Vagina (tissue), 2 donors: Measurements from ENCODE around the gene LIPT2. TPM values are rescaled to one million over a fixed set of nuclear protein-coding genes. Genes with fewer than 3 reads are reported as not detected.
A peak's percentile ranks its signal among the peaks of the same experiment; 100 is the strongest.

Experiments used
- DNase-seq, 2 donors: peaks; one replicate each; pipeline ENCODE4 v3.0.0-alpha.2; 2017; ENCODE audit errors: extremely low spot score in 2 of 2
- H3K27ac ChIP-seq: fragments of 200-600 bp; sonication (generic); one replicate; pipeline ENCODE4 v1.5.1; 2019
- H3K27me3 ChIP-seq: fragments of 200-600 bp; sonication (generic); one replicate; pipeline ENCODE4 v1.5.1; 2019
- H3K36me3 ChIP-seq, 2 donors: fragments of 200-600 bp; sonication (generic); one replicate each; pipeline ENCODE4 v1.5.1; 2017 to 2019
- H3K4me1 ChIP-seq: fragments of 200-600 bp; sonication (generic); one replicate; pipeline ENCODE4 v1.5.1; 2019
- H3K4me3 ChIP-seq, 2 donors: fragments of 200-600 bp; sonication (generic); 1 replicate in 1 of 2; 2 replicates in 1 of 2; pipeline ENCODE4 v1.5.1; 2016 to 2019
- H3K9me3 ChIP-seq: fragments of 200-600 bp; sonication (generic); one replicate; pipeline ENCODE4 v1.5.1; 2019
- CTCF ChIP-seq, 3 experiments: fragments of 450-650 bp in 2 of 3; fragments of 200-600 bp in 1 of 3; sonication (generic) in 1 of 3; IDR thresholded peaks; one replicate each; pipeline ENCODE4 v1.5.1; 2017 to 2019; ENCODE audit warnings: antibody characterized with exemption in 3 of 3, mild to moderate bottlenecking in 2 of 3, moderate library complexity in 2 of 3
- POLR2A ChIP-seq, 2 donors: fragments of 450-650 bp; IDR thresholded peaks; one replicate each; pipeline ENCODE4 v1.6.1; 2017; ENCODE audit warnings: antibody characterized with exemption in 2 of 2, mild to moderate bottlenecking in 2 of 2, moderate library complexity in 2 of 2
- POLR2AphosphoS5 ChIP-seq, 2 donors: sonication (generic); formaldehyde crosslinking; IDR thresholded peaks; one replicate each; pipeline ENCODE4 v1.9.0; 2017; ENCODE audit warnings: antibody characterized with exemption in 2 of 2, mild to moderate bottlenecking in 2 of 2, low read depth in 1 of 2; ENCODE audit not compliant: insufficient read depth in 1 of 2
- intact Hi-C: fragments of 100-400 bp; cut with DNase I; formaldehyde crosslinking; loops from one replicate; pipeline ENCODE4 v1.15.1; 2023
- total RNA-seq: library from RNA; depleted of rRNA; stranded (reverse); fragments of >200 nt; gene quantifications from one replicate; pipeline ENCODE4 v1.2.3, GENCODE V29; 2016

Gene LIPT2
- 3.9 TPM for total RNA-seq

GRCh38 chr11:74492974-74493790 lies at the start of gene LIPT2:
Gene LIPT2, minus strand, starts transcription at chr11:74493724. Its CDS starts 21 bp downstream, at chr11:74493703.
- peak in 1 of 3 experiments; percentile 24 for TF ChIP-seq CTCF (IDR thresholded peaks at IDR 0.05)
- peak; percentile 50 to 84 for TF ChIP-seq POLR2AphosphoS5 (IDR thresholded peaks at IDR 0.05; ENCODE audit: insufficient read depth in 1 of 2, low read depth in 1 of 2)
- TF ChIP-seq POLR2A (IDR thresholded peaks at IDR 0.05), result peak in 1 of 2 donors; percentile 65

DNA sequence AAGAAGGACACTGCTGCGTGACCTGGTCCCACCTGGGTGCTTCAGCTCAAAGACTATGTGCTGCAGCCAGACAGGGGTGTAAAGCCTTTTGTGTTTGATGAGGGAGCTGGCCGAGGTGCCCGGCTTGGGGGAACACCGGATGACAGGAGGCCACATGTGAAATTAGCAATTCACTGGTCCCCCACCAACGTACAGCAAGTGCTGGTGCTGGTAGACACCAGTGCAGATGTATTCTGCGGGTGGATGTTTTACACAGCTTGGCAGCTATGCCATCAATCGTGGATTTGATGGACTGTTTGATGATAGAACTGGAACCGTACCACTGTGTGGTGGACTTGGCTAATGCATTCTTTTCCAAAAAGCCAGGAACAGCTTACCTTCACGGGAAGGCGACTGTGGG lies 47.9 kb upstream of the LIPT2 start:
- Histone ChIP-seq H3K4me3 (no peak overlapping the region), H3K4me1 (peaks cover 5% of the 10 kb centered on the region), H3K9me3 (peaks cover 3% of the 10 kb centered on the region), H3K27ac (no peak overlapping the region), H3K27me3 (no peaks in the 10 kb centered on the region), H3K36me3 (no peaks in the 10 kb centered on the region)
- TF ChIP-seq POLR2A (IDR thresholded peaks at IDR 0.05) (no peak), CTCF (IDR thresholded peaks at IDR 0.05) (no peak), POLR2AphosphoS5 (IDR thresholded peaks at IDR 0.05; ENCODE audit: insufficient read depth in 1 of 2, low read depth in 1 of 2) (no peak)
- intact Hi-C loops, result no loop called here
- no peak for DNase-seq

More at GRCh38 chr11:74492974-74493790, at the start of gene LIPT2:
- intact Hi-C loops, result no loop called here
- DNase-seq, result peak in 1 of 2 donors; percentile 92
- Histone ChIP-seq H3K27ac (peak within 1 kb of the TSS; percentile 98), H3K9me3 (no peaks in the 10 kb centered on the region), H3K27me3 (no peaks in the 10 kb centered on the region), H3K4me1 (peaks cover 12% of the 10 kb centered on the region), H3K36me3 (no peaks in the 10 kb centered on the region), H3K4me3 (peak within 1 kb of the TSS; percentile 82 to 89)

DNA sequence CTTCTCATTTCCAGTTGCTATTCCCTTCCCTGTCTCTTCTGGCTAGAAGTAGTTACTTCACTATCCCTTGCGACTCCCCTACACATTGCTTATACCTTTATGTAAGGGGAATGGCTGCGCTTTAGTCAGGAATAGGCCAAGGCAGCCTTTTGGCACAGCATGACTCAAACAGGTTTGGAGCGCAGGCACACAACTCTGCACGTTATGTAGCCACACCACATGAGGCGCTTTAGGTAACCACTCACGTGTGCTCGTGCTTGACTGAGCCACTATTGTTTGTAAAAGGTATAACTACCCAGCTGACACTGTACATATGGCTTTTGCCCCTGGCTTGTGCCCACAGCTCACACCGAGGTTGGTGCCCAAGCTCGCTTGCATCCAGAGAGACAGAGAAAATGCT lies 46.7 kb upstream of the LIPT2 start:
- TF ChIP-seq POLR2AphosphoS5 (IDR thresholded peaks at IDR 0.05; ENCODE audit: insufficient read depth in 1 of 2, low read depth in 1 of 2) (no peak), CTCF (IDR thresholded peaks at IDR 0.05) (no peak), POLR2A (IDR thresholded peaks at IDR 0.05) (no peak)
- no peak overlapping the region for H3K27ac ChIP-seq
- intact Hi-C loops, result no loop called here
- H3K4me1 ChIP-seq, result no peaks in the 10 kb centered on the region
- no peak for DNase-seq
- H3K9me3 ChIP-seq, result peaks cover 3% of the 10 kb centered on the region
- H3K27me3 ChIP-seq, result no peaks in the 10 kb centered on the region
- no peak overlapping the region for H3K4me3 ChIP-seq
- H3K36me3 ChIP-seq, result no peaks in the 10 kb centered on the region

DNA sequence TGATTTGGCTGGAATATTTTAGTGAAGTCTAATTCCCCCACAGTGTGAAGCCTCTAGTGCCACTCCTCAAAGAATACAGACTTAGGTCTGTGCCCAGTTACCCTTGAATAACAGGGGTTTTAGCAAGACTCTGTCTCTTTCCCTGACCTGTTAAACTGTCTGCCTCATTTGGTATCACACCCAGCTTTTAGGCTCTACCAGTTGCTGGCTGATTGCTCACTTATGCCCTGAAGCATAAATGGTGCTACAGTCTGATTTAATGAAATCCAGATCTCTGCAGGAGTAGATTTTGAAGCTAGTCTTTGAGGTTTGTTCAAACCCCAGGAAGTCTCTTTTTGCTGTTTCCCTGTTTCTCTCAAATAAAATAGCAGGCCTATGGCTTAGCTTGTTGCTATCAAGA lies 45.2 kb upstream of the LIPT2 start:
- TF ChIP-seq POLR2A (IDR thresholded peaks at IDR 0.05) (no peak), POLR2AphosphoS5 (IDR thresholded peaks at IDR 0.05; ENCODE audit: insufficient read depth in 1 of 2, low read depth in 1 of 2) (no peak), CTCF (IDR thresholded peaks at IDR 0.05) (no peak)
- intact Hi-C loops, result no loop called here
- peaks cover 8% of the 10 kb centered on the region for H3K4me1 ChIP-seq
- no peak overlapping the region for H3K27ac ChIP-seq
- no peaks in the 10 kb centered on the region for H3K27me3 ChIP-seq
- no peak overlapping the region for H3K4me3 ChIP-seq
- no peaks in the 10 kb centered on the region for H3K9me3 ChIP-seq
- H3K36me3 ChIP-seq, result no peaks in the 10 kb centered on the region
- DNase-seq, result no peak
